ENCODE data around the gene HBA1. TPM values are rescaled to one million over a fixed set of nuclear protein-coding genes. Genes with fewer than 3 reads are reported as not detected.
"Not testable (repeated sequence)": the region's sequence is repeated elsewhere in the genome, so short reads cannot be mapped to it uniquely, and the experiment has no call there.

HBA1 gene
- total RNA-seq, 3 donors from 2014 or later (not counting 1 experiment from before 2014, with no cell fraction given): 16.9 TPM; not detected in 2

DNA sequence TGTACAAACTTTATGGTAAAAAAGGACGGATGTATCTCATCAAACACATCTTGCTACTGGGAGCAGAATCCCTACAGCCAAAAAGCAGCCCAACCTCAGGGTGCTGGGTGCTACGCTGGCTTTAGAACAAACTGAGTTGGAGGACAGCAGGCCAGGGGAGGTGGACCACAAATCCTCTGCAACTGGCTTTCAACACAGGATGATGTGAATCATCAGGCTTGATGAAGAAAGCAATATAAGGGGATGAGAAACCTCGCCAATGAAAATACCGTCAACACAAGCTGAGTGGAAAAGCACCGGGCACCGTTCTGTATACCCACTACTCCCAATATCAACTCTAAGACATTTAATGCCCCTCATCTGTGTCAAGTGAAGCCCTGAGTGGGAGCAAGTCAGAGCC is 18.0 kb downstream of the HBA1 start:
- no peak overlapping the region for H3K27ac ChIP-seq (ENCODE audit: low read length)
- intact Hi-C loops (cut with micrococcal nuclease): no loop called here
- WGBS (ENCODE audit: insufficient coverage): 92% methylated on average over 6 of the region's 6 CpGs
- H3K4me1 Mint-ChIP-seq: peaks cover 0 to 5% of the 10 kb centered on the region in 2 donors
- H3K27me3 Mint-ChIP-seq (ENCODE audit: low read depth in 2 of 2): no peaks in the 10 kb centered on the region
- no peak overlapping the region for H3K4me3 ChIP-seq (ENCODE audit: low read length)
- no peaks in the 10 kb centered on the region for H3K4me1 ChIP-seq (ENCODE audit: control insufficient read depth, insufficient read depth, low read length)
- TF ChIP-seq, protein P1, sequence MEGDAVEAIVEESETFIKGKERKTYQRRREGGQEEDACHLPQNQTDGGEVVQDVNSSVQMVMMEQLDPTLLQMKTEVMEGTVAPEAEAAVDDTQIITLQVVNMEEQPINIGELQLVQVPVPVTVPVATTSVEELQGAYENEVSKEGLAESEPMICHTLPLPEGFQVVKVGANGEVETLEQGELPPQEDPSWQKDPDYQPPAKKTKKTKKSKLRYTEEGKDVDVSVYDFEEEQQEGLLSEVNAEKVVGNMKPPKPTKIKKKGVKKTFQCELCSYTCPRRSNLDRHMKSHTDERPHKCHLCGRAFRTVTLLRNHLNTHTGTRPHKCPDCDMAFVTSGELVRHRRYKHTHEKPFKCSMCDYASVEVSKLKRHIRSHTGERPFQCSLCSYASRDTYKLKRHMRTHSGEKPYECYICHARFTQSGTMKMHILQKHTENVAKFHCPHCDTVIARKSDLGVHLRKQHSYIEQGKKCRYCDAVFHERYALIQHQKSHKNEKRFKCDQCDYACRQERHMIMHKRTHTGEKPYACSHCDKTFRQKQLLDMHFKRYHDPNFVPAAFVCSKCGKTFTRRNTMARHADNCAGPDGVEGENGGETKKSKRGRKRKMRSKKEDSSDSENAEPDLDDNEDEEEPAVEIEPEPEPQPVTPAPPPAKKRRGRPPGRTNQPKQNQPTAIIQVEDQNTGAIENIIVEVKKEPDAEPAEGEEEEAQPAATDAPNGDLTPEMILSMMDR (IDR thresholded peaks at IDR 0.05): no peak
- no peaks in the 10 kb centered on the region for H3K9me3 Mint-ChIP-seq
- no peaks in the 10 kb centered on the region for H3K27me3 ChIP-seq (ENCODE audit: control insufficient read depth, insufficient read depth, low read length)
- peaks cover 66% of the 10 kb centered on the region for H3K36me3 ChIP-seq (ENCODE audit: control insufficient read depth, insufficient read depth, low read length)
- H3K36me3 Mint-ChIP-seq: no peaks in the 10 kb centered on the region
- DNase-seq (no peak), ATAC-seq (no peak)
- no peaks in the 10 kb centered on the region for H3K9me3 ChIP-seq (ENCODE audit: control insufficient read depth, insufficient read depth, low read length)
- H3K4me3 Mint-ChIP-seq: no peak overlapping the region
- H3K27ac Mint-ChIP-seq: no peak overlapping the region

DNA sequence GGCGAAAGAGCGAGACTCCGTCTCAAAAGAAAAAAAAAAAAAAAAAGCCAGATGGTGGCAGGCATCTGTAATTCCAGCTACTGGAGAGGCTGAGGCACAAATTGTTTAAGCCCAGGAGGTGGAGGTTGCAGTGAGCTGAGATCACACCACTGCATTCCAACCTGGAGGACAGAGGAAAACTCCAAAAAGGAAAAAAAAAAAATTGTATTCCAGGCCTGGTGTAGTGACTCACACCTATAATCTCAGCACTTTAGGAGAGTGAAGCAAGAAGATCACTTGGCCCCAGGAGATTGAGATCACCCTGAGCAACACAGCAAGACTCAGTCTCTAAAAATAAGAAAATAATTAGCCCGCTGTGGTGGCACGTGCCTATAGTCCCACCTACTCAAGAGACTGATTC is 23.9 kb downstream of the HBA1 start:
- DNase-seq: no peak
- Mint-ChIP-seq H3K4me3 (no peak overlapping the region), H3K27ac (no peak overlapping the region), H3K27me3 (ENCODE audit: low read depth in 2 of 2) (no peaks in the 10 kb centered on the region), H3K9me3 (no peaks in the 10 kb centered on the region), H3K36me3 (no peaks in the 10 kb centered on the region), H3K4me1 (no peaks in the 10 kb centered on the region)
- Histone ChIP-seq H3K27ac (ENCODE audit: low read length) (no peak overlapping the region), H3K4me3 (ENCODE audit: low read length) (no peak overlapping the region), H3K9me3 (ENCODE audit: control insufficient read depth, insufficient read depth, low read length) (no peaks in the 10 kb centered on the region), H3K4me1 (ENCODE audit: control insufficient read depth, insufficient read depth, low read length) (no peaks in the 10 kb centered on the region), H3K27me3 (ENCODE audit: control insufficient read depth, insufficient read depth, low read length) (no peaks in the 10 kb centered on the region), H3K36me3 (ENCODE audit: control insufficient read depth, insufficient read depth, low read length) (peaks cover 55% of the 10 kb centered on the region)
- WGBS (ENCODE audit: insufficient coverage): 98% methylated on average over 5 of the region's 5 CpGs
- no peak for ATAC-seq
- intact Hi-C loops (cut with micrococcal nuclease): no loop called here
- TF ChIP-seq, protein P1 (IDR thresholded peaks at IDR 0.05): no peak

DNA sequence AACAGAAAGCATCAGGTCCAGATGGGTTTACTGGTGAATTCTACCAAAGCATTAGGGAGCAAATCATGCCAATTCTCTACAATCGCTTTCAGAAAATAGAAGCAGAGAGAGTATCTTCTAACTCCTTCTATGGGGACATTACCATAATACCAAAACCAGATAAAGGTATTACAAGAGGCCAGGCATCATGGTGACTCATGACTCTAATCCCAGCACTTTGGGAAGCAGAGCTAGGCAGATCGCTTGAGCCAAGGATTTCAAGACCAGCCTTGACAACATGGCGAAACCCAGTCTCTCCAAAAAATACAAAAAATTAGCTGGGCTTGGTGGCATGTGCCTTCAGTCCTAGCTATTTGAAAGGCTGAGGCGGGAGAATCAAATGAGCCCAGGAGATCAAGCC is 26.8 kb downstream of the HBA1 start:
- DNase-seq: no peak
- TF ChIP-seq, protein P1 (IDR thresholded peaks at IDR 0.05): no peak
- Mint-ChIP-seq H3K4me1 (peaks cover 0 to 4% of the 10 kb centered on the region in 2 donors), H3K9me3 (no peaks in the 10 kb centered on the region), H3K27me3 (ENCODE audit: low read depth in 2 of 2) (no peaks in the 10 kb centered on the region), H3K36me3 (peaks cover 15% of the 10 kb centered on the region), H3K4me3 (no peak overlapping the region), H3K27ac (no peak overlapping the region)
- H3K27ac ChIP-seq (ENCODE audit: low read length): no peak overlapping the region
- H3K9me3 ChIP-seq (ENCODE audit: control insufficient read depth, insufficient read depth, low read length): no peaks in the 10 kb centered on the region
- no peaks in the 10 kb centered on the region for H3K4me1 ChIP-seq (ENCODE audit: control insufficient read depth, insufficient read depth, low read length)
- H3K36me3 ChIP-seq (ENCODE audit: control insufficient read depth, insufficient read depth, low read length): peaks cover 66% of the 10 kb centered on the region
- no peak overlapping the region for H3K4me3 ChIP-seq (ENCODE audit: low read length)
- H3K27me3 ChIP-seq (ENCODE audit: control insufficient read depth, insufficient read depth, low read length): no peaks in the 10 kb centered on the region
- ATAC-seq: no peak
- intact Hi-C loops (cut with micrococcal nuclease): no loop called here
- WGBS (ENCODE audit: insufficient coverage): 99% methylated on average over 4 of the region's 4 CpGs

DNA sequence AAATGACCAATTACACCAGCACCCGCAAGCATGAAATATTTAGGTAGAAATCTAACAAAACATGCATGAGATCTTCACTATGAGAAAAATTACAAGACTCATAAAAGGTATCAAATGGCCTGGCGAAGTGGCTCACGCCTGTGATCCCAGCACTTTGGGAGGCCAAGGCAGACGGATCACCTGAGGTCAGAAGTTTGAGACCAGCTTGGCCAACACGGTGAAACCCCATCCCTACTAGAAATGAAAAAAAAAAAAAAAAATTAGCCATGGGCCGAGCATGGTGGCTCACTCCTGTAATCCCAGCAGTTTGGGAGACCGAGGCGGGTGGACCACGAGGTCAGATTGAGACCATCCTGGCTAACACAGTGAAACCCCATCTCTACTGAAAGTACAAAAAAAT is 27.6 kb downstream of the HBA1 start:
- H3K27ac ChIP-seq (ENCODE audit: low read length); H3K27me3 Mint-ChIP-seq (ENCODE audit: low read depth in 2 of 2); intact Hi-C loops (cut with micrococcal nuclease); H3K4me1 ChIP-seq (ENCODE audit: control insufficient read depth, insufficient read depth, low read length); H3K27me3 ChIP-seq (ENCODE audit: control insufficient read depth, insufficient read depth, low read length); H3K9me3 Mint-ChIP-seq; DNase-seq; H3K27ac Mint-ChIP-seq; H3K4me3 Mint-ChIP-seq; H3K4me3 ChIP-seq (ENCODE audit: low read length); ATAC-seq; H3K9me3 ChIP-seq (ENCODE audit: control insufficient read depth, insufficient read depth, low read length); H3K4me1 Mint-ChIP-seq: not testable (repeated sequence)
- 94% methylated on average over 9 of the region's 9 CpGs for WGBS (ENCODE audit: insufficient coverage)
- peaks cover 65% of the 10 kb centered on the region for H3K36me3 ChIP-seq (ENCODE audit: control insufficient read depth, insufficient read depth, low read length)
- peaks cover 21% of the 10 kb centered on the region for H3K36me3 Mint-ChIP-seq

DNA sequence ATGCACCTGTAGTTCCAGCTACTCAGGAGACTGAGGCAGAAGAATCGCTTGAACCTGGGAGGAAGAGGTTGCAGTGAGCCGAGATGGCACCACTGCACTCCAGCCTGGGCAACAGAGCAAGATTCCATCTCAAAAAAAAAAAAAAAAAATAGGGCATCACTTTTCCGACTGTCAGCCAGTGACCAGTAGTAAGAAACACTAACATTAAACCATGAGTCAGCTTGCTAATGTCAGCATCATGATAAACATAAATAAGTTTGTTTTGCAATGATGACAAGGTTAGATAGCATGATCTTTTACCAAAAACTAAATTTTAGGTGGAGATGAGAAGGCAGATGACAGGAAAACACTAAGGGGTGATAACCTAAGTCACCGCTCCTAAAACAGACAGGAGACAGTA is 32.9 kb downstream of the HBA1 start:
- H3K4me1 ChIP-seq (ENCODE audit: control insufficient read depth, insufficient read depth, low read length); H3K9me3 ChIP-seq (ENCODE audit: control insufficient read depth, insufficient read depth, low read length); H3K9me3 Mint-ChIP-seq; H3K4me1 Mint-ChIP-seq; H3K4me3 Mint-ChIP-seq; H3K27ac ChIP-seq (ENCODE audit: low read length); H3K27me3 Mint-ChIP-seq (ENCODE audit: low read depth in 2 of 2); DNase-seq; H3K27me3 ChIP-seq (ENCODE audit: control insufficient read depth, insufficient read depth, low read length); H3K4me3 ChIP-seq (ENCODE audit: low read length); intact Hi-C loops (cut with micrococcal nuclease); H3K27ac Mint-ChIP-seq; ATAC-seq: not testable (repeated sequence)
- H3K36me3 ChIP-seq (ENCODE audit: control insufficient read depth, insufficient read depth, low read length): peaks cover 64% of the 10 kb centered on the region
- WGBS (ENCODE audit: insufficient coverage): 97% methylated on average over 3 of the region's 4 CpGs
- H3K36me3 Mint-ChIP-seq: peaks cover 21% of the 10 kb centered on the region

DNA sequence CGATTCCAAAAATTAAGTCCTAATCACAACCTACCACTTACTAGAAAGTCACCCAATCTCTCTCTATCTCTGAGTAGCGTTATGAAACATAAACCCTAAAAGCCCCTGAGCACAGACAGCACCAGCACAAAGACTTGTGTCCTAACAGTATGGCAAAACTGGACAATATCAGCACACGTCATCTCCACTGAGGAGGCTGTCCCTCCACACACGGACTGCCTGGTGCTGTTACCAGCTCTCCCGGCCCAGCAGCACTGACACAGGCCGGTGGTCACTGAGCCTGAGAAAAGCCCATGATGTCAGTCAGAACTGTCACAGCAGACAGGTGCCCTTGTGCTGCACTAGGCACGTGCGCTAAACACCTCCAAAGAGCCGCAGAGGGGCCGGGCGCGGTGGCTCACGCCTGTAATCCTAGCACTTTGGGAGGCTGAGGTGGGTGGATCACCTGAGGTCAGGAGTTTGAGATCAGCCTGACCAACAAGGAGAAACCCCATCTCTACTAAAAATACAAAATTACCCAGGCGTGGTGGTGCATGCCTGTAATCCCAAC is 35.2 kb downstream of the HBA1 start:
- H3K27me3 ChIP-seq (ENCODE audit: control insufficient read depth, insufficient read depth, low read length); H3K9me3 Mint-ChIP-seq; intact Hi-C loops (cut with micrococcal nuclease); H3K9me3 ChIP-seq (ENCODE audit: control insufficient read depth, insufficient read depth, low read length); H3K4me1 Mint-ChIP-seq; H3K4me3 ChIP-seq (ENCODE audit: low read length); H3K4me1 ChIP-seq (ENCODE audit: control insufficient read depth, insufficient read depth, low read length); DNase-seq; H3K27ac ChIP-seq (ENCODE audit: low read length); ATAC-seq; H3K4me3 Mint-ChIP-seq; H3K27me3 Mint-ChIP-seq (ENCODE audit: low read depth in 2 of 2); H3K27ac Mint-ChIP-seq: not testable (repeated sequence)
- H3K36me3 ChIP-seq (ENCODE audit: control insufficient read depth, insufficient read depth, low read length): peaks cover 56% of the 10 kb centered on the region
- 95% methylated on average over 14 of the region's 14 CpGs for WGBS (ENCODE audit: insufficient coverage)
- peaks cover 12% of the 10 kb centered on the region for H3K36me3 Mint-ChIP-seq
